ENCODE data around the gene BTBD16. TPM values are rescaled to one million over a fixed set of nuclear protein-coding genes. Genes with fewer than 3 reads are reported as not detected.

Gene BTBD16
- total RNA-seq, 1 experiment from 2014 or later: not detected

DNA sequence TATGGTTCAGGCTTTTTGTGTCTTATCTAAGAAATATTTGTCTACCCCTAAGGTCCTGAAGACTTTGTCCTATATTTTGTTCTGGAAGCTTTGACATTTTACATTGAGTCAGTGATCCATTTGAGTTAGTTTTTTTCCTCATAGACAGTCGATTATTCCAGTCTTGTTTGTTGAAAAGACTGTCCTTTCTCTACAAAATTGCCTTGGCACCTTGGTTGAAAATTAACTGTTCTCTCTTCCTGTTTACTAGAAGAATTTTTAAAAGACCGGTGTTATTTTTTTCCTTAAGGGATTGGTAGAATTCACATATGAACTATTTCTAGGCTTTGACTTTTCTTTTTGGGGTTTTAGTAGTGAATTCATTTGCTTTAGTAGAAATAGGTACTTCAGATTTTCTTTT, 115.4 kb downstream of the BTBD16 start:
- peaks cover 9 to 19% of the 10 kb centered on the region in 2 experiments for H3K9me3 Mint-ChIP-seq
- peaks cover 25 to 35% (median 29%) of the 10 kb centered on the region in 3 experiments for H3K36me3 Mint-ChIP-seq (ENCODE audit: insufficient read depth in 1 of 3, low read depth in 3 of 3)
- H2AK5ac ChIP-seq (ENCODE audit: insufficient read length, low read length): no peak overlapping the region
- no peak overlapping the region for H3K4ac ChIP-seq (ENCODE audit: low read depth, low read length)
- H4K20me1 ChIP-seq (ENCODE audit: control insufficient read depth, insufficient read depth, insufficient read length): no peaks in the 10 kb centered on the region
- no peak overlapping the region for H2BK15ac ChIP-seq (ENCODE audit: low read depth, low read length)
- no peaks in the 10 kb centered on the region for H3K4me1 ChIP-seq (ENCODE audit: insufficient read depth, low read length)
- no peak for DNase-seq
- H3K14ac ChIP-seq (ENCODE audit: insufficient read depth, low read length): no peak overlapping the region
- H4K8ac ChIP-seq (replicated peaks; ENCODE audit: insufficient read length, low read depth, low read length): no peak overlapping the region
- peaks cover 7% of the 10 kb centered on the region for H3K79me1 ChIP-seq (ENCODE audit: insufficient read depth, low read depth, low read length, poor library complexity, severe bottlenecking)
- H4K5ac ChIP-seq (ENCODE audit: insufficient read length, low read depth, low read length): no peak overlapping the region
- H2BK5ac ChIP-seq (ENCODE audit: insufficient read length, low read length): no peak overlapping the region
- no peak overlapping the region for H3K9ac ChIP-seq (ENCODE audit: extremely low read depth, insufficient read length, low read length)
- H3K4me1 Mint-ChIP-seq: no peaks in the 10 kb centered on the region
- no peak for TF ChIP-seq CTCF (conservative IDR thresholded peaks at IDR 0.05)
- no peak overlapping the region for H4K91ac ChIP-seq (ENCODE audit: insufficient read length, low read depth, low read length)
- no peaks in the 10 kb centered on the region for H3K23me2 ChIP-seq (ENCODE audit: insufficient read length, low read depth, low read length, poor library complexity, severe bottlenecking)
- WGBS (ENCODE audit: extremely low coverage, insufficient read length, low lambda C conversion rate): no CpG with 5 or more reads among the region's 2 CpGs
- H3K23ac ChIP-seq (ENCODE audit: insufficient read length, low read depth, low read length): no peak overlapping the region
- H3K27ac Mint-ChIP-seq: no peak overlapping the region
- no peak overlapping the region for H2BK20ac ChIP-seq (ENCODE audit: low read depth, low read length, poor library complexity, severe bottlenecking)
- H3T11ph ChIP-seq (ENCODE audit: low read length): no peak overlapping the region
- no peak overlapping the region for H3K18ac ChIP-seq (ENCODE audit: insufficient read length, low read depth, low read length)
- no peaks in the 10 kb centered on the region; the same call in 1 of the 2 replicates for H3K27me3 ChIP-seq (ENCODE audit: insufficient read depth, low read length)
- no peak overlapping the region for H2AFZ ChIP-seq (ENCODE audit: low read length)
- no peak overlapping the region for H3K27ac ChIP-seq (ENCODE audit: insufficient read length, low read depth, low read length)
- peaks cover 4% of the 10 kb centered on the region; the same call in 1 of the 2 replicates for H3K79me2 ChIP-seq (ENCODE audit: insufficient read depth, low read length)
- no peak overlapping the region for H2BK12ac ChIP-seq (ENCODE audit: insufficient read length, low read depth, low read length)
- no peak overlapping the region for H3K56ac ChIP-seq (ENCODE audit: insufficient read length, low read depth, low read length)
- H3K4me3 Mint-ChIP-seq: no peak overlapping the region
- no peak overlapping the region for H2BK120ac ChIP-seq (ENCODE audit: low read depth, low read length, poor library complexity, severe bottlenecking)
- no peaks in the 10 kb centered on the region for H3K9me3 ChIP-seq (ENCODE audit: control insufficient read depth, low read depth, low read length)
- no peaks in the 10 kb centered on the region for H3K27me3 Mint-ChIP-seq (ENCODE audit: low read depth)
- H3K4me2 ChIP-seq (ENCODE audit: insufficient read depth, insufficient read length, low read length): no peak overlapping the region
